GM12891 (cell line): ENCODE results near the gene CNTN4.
"Not testable (repeated sequence)": the region's sequence is repeated elsewhere in the genome, so short reads cannot be mapped to it uniquely, and the experiment has no call there.

Experiments used
- DNase-seq: peaks from one replicate; pipeline ENCODE4 v3.0.0; 2011; ENCODE audit warnings: low spot score; ENCODE audit not compliant: insufficient read length
- FAIRE-seq: peaks from 2 replicates; lab custom pipeline; 2011; peaks lifted over from hg19 to GRCh38; lab: Jason Lieb, UNC
- PAX5 ChIP-seq: IDR thresholded peaks from 2 replicates; pipeline ENCODE4 v1.6.1; 2011; ENCODE audit warnings: low read length, moderate library complexity, mild to moderate bottlenecking; ENCODE audit not compliant: insufficient read depth, severe bottlenecking
- POLR2A ChIP-seq: IDR thresholded peaks from 2 replicates; pipeline ENCODE4 v1.6.1; 2011; ENCODE audit warnings: low read depth, low read length, control low read depth
- POLR2AphosphoS5 ChIP-seq: IDR thresholded peaks from 2 replicates; pipeline ENCODE4 v1.6.1; 2011; ENCODE audit warnings: low read depth, low read length, control low read depth
- POU2F2 ChIP-seq: IDR thresholded peaks from 2 replicates; pipeline ENCODE4 v1.6.1; 2011; ENCODE audit warnings: low read depth, mild to moderate bottlenecking, control low read depth, low read length, moderate library complexity
- SPI1 ChIP-seq: IDR thresholded peaks from 2 replicates; pipeline ENCODE4 v1.6.1; 2011; ENCODE audit warnings: low read depth, low read length, control low read depth
- TAF1 ChIP-seq: IDR thresholded peaks from 2 replicates; pipeline ENCODE4 v1.6.1; 2011; ENCODE audit warnings: low read depth, low read length, control low read depth

The CNTN4 gene

DNA sequence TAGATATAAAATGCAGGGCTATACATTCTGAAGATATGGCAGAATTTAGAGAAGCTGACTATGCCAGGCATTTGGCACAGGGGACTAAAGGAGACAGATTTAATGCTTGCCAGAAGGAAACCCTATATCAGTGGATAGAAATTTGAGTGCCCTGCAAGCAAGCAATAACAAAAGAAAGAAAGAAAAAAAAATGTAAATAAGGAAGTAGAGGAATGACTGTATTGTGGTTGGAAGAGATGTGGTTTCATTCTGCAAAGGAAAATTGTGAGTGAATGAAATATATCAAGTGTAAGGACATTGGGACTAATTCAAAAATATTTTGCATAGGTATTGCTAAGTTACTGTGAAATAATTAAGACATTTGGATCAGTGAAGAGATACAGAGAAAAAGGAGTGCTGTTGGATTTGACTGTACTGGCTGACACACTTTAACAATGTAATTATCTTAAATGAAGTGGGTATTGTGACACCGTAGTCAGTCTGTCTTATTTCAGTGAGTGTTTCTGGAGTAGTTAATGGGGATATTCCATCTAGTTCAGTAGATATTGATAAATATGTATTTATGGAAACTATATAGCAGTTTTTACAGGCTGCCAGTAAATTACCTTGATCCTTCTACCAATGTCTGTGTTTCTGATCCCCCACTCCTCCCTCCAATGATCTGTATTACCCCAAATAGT is 418.2 kb downstream of the CNTN4 start:
- no peak for DNase-seq

GRCh38 chr3:2517500-2518172 is 419.0 kb downstream of the CNTN4 start:
- no peak for TF ChIP-seq TAF1
- TF ChIP-seq PAX5 = no peak
- TF ChIP-seq POLR2AphosphoS5 = no peak
- TF ChIP-seq POU2F2 = no peak
- TF ChIP-seq SPI1 = no peak
- TF ChIP-seq POLR2A = no peak
- no peak for DNase-seq
- FAIRE-seq = no peak

More for the DNA sequence above, 418.2 kb downstream of the CNTN4 start:
- TF ChIP-seq POLR2A (no peak), TAF1 (no peak), POU2F2 (no peak), PAX5 (no peak), POLR2AphosphoS5 (no peak), SPI1 (no peak)
- FAIRE-seq = no peak

DNA sequence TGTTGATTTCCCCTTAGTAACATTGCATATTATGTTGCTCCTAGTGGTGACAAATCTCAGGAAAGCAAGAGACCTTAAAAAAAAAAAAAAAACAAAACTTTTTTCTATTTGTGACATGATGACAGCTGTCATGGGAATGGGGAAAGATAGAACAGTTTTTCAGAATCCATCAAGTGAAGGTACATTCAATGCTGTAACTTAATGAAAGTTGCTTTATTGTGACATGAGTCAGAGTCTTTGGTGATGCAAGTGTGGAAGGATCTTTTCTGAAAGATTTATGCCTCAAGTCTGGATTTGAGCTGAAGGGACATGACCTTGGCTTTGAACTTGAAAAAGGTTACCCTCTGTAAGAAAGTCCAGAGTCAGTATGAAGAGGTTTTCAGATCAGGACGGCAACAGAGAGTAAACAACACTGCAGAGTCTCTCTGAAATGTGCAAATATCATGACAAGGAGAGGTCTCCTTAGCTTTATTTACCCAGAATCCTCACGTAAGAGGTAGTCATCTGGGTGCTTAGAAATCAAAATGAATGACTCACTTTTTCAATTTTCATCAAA is 424.7 kb downstream of the CNTN4 start:
- no peak for DNase-seq
- no peak for TF ChIP-seq PAX5
- no peak for TF ChIP-seq POLR2A
- no peak for TF ChIP-seq SPI1
- no peak for TF ChIP-seq TAF1
- TF ChIP-seq POLR2AphosphoS5 = no peak
- TF ChIP-seq POU2F2 = no peak
- FAIRE-seq = no peak

DNA sequence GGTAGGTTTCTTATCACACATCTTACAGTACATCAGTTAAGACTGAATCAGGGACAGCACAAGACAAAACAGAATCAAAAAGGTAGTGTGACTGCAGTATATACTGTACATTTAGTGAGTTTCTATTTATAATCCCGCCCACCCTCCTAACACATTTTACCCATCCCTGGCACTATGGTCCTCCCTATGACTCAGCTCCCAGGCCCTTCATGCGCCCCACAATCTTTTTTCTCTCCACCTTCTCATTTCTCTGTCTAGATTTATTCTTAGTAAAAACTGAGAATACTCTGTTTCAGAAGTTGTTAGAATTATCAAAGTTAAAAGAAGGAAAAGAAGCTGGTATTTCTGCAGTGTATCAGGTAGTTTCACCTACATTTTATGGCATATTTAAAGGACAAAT is 427.3 kb downstream of the CNTN4 start:
- no peak for TF ChIP-seq POU2F2
- TF ChIP-seq POLR2A = no peak
- TF ChIP-seq TAF1 = no peak
- TF ChIP-seq POLR2AphosphoS5 = no peak
- DNase-seq (no peak), FAIRE-seq (no peak)

DNA sequence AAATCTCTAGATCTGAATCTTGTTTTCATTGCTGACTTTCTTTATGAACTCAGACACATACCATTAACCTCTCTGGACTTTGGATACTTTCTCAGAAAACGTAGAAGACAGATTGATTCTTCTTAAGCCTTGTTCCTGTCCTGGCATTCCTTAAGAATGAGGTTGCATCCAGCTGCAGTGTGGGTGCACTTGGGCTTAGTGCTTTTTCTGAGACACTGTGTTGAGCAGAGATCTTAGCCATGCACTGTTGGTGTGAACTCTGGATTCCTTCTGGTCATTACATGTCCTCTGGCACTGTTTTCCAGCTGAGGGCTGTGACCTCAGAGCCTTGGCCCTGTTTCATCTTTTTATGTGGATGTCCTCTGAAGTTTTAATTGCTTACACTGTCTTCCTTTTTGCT is 428.3 kb downstream of the CNTN4 start:
- no peak for DNase-seq
- FAIRE-seq = no peak
- TF ChIP-seq TAF1 = no peak
- TF ChIP-seq POLR2A = no peak
- TF ChIP-seq SPI1 = no peak
- no peak for TF ChIP-seq POU2F2
- no peak for TF ChIP-seq PAX5
- no peak for TF ChIP-seq POLR2AphosphoS5

DNA sequence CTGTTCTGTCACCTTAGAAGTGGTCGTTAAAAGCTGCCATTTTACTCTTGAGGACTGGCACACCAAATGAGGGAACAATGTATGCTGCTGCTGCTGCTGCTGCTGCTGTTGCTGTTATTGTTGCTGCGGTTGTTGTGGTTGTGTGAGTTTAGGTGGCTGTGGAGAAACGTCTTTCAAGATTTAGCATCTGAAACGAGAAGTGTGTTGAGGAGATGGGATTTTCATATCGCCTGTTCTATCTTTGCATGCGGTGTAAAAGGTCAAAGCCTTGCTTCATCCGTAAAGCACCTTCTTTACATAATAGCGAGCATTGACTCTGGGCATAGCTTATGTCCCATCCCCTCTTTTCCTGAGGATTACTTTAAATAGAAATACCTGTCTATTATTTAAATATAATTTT is 428.7 kb downstream of the CNTN4 start:
- not testable (repeated sequence) for DNase-seq
- FAIRE-seq = peak; percentile 85

GRCh38 chr3:2534767-2535166 is 436.1 kb downstream of the CNTN4 start:
- peak; percentile 89 for FAIRE-seq
- DNase-seq = not testable (repeated sequence)

GRCh38 chr3:2535206-2535605 is 436.5 kb downstream of the CNTN4 start:
- TF ChIP-seq PAX5 = no peak
- TF ChIP-seq POU2F2 = no peak
- TF ChIP-seq POLR2A = no peak
- TF ChIP-seq SPI1 = no peak
- TF ChIP-seq POLR2AphosphoS5 = no peak
- no peak for TF ChIP-seq TAF1
- DNase-seq = no peak
- FAIRE-seq = no peak

GRCh38 chr3:2536575-2536974 is 437.9 kb downstream of the CNTN4 start:
- DNase-seq (no peak), FAIRE-seq (no peak)
- TF ChIP-seq PAX5 (no peak), POU2F2 (no peak), POLR2AphosphoS5 (no peak), TAF1 (no peak), POLR2A (no peak)

- DNase-seq = no peak
- FAIRE-seq = no peak
- TF ChIP-seq TAF1 (no peak), PAX5 (no peak), POU2F2 (no peak), POLR2A (no peak), SPI1 (no peak)
These were observed 441.4 kb downstream of the CNTN4 start for GRCh38 chr3:2540115-2540514.
